ENCODE results near the gene RTN4IP1. TPM values are rescaled to one million over a fixed set of nuclear protein-coding genes. Genes with fewer than 3 reads are reported as not detected.
A peak's percentile ranks its signal among the peaks of the same experiment; 100 is the strongest.

RTN4IP1 gene
- total and polyA plus RNA-seq, 10 of the 15 experiments (the other 5 are each of a cell fraction or from before 2014, with no cell fraction given), result 8.2 to 17.0 (median 9.8) TPM

DNA sequence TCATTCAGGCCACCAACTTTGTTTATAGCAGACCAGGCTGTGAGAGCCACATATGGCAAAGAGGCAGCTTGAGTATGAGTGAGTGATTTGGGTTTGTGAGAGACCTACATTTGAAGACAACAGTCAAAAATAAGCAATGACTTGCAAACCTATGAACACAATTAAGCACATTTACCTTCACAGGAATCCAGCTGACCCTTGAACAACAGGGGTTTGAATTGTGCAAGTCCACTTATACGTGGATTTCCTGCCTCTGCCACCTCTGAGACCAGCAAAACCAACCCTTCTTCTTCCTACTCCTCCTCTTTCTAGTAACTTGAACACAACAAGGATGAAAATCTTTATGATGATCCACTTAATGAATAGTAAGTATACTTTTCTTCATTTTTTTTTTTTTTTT, 10.1 kb downstream of the RTN4IP1 start:
- TF ChIP-seq GABPA (IDR thresholded peaks at IDR 0.05; ENCODE audit: low read depth), result no peak
- no peak for TF ChIP-seq STAT3 (IDR thresholded peaks at IDR 0.05; ENCODE audit: low read depth, low read length)
- TF ChIP-seq ZSCAN29 (IDR thresholded peaks at IDR 0.05), result no peak
- TF ChIP-seq CHD2 (IDR thresholded peaks at IDR 0.05; ENCODE audit: borderline replicate concordance, low read depth, low read length), result no peak
- TF ChIP-seq WRNIP1 (IDR thresholded peaks at IDR 0.05; ENCODE audit: borderline replicate concordance, low read depth, low read length), result no peak
- TF ChIP-seq, protein P1, sequence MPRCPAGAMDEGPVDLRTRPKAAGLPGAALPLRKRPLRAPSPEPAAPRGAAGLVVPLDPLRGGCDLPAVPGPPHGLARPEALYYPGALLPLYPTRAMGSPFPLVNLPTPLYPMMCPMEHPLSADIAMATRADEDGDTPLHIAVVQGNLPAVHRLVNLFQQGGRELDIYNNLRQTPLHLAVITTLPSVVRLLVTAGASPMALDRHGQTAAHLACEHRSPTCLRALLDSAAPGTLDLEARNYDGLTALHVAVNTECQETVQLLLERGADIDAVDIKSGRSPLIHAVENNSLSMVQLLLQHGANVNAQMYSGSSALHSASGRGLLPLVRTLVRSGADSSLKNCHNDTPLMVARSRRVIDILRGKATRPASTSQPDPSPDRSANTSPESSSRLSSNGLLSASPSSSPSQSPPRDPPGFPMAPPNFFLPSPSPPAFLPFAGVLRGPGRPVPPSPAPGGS (IDR thresholded peaks at IDR 0.05; ENCODE audit: borderline replicate concordance, insufficient read depth, low read depth, low read length, poor library complexity, severe bottlenecking), result peak; percentile 30
- no peak for TF ChIP-seq SUZ12 (IDR thresholded peaks at IDR 0.05; ENCODE audit: unreplicated experiment)
- no peak for TF ChIP-seq EGR1 (IDR thresholded peaks at IDR 0.05; ENCODE audit: borderline replicate concordance in 1 of 2, low read depth in 2 of 2, low read length in 2 of 2)
- Histone ChIP-seq H3K4me1 (ENCODE audit: control insufficient read depth, insufficient read depth, low read length) (0 out of 2 replicates have a peak, but pooled peaks cover 4% of the 10 kb centered on the region), H3K27me3 (replicated peaks in 1 of 2; ENCODE audit: control insufficient read depth in 2 of 2, insufficient read depth in 2 of 2, low read length in 1 of 2) (no peaks in the 10 kb centered on the region), H3K4me2 (ENCODE audit: control insufficient read depth, insufficient read depth) (no peak overlapping the region), H3K79me2 (ENCODE audit: control insufficient read depth, insufficient read depth, low read length) (no peaks in the 10 kb centered on the region), H3K4me3 (no peak overlapping the region), H3K36me3 (ENCODE audit: control insufficient read depth in 2 of 2, insufficient read depth in 2 of 2, low read length in 1 of 2) (0 out of 4 replicates have a peak, but pooled peaks cover 0 to 6% of the 10 kb centered on the region in 2 experiments), H3K9me3 (replicated peaks; ENCODE audit: control insufficient read depth, insufficient read depth, low read length) (no peaks in the 10 kb centered on the region), H4K20me1 (ENCODE audit: control insufficient read depth, insufficient read depth) (no peaks in the 10 kb centered on the region), H3K27ac (ENCODE audit: control insufficient read depth, insufficient read depth) (no peak overlapping the region), H2AFZ (ENCODE audit: control insufficient read depth, low read depth, low read length) (no peak overlapping the region), H3K9ac (ENCODE audit: control insufficient read depth, insufficient read depth, low read length) (no peak overlapping the region)
- in situ Hi-C loops (cut with MboI) (no loop called here), intact Hi-C loops (cut with micrococcal nuclease; ENCODE audit: unreplicated experiment) (no loop called here)
- FAIRE-seq (no peak), DNase-seq (ENCODE audit: low read depth, low spot score) (no peak), ATAC-seq (no peak)
- SMC1A ChIA-PET (ENCODE audit: uncharacterized antibody, unreplicated experiment), result interaction anchor here (0.5 to 2.9 kb wide), 4 partner anchors 9 to 948 kb away, joined by 3 to 12 read pairs (median 4); partner anchors contain the start of genes QRSL1 and RTN4IP1
- RAD21 ChIA-PET (ENCODE audit: unreplicated experiment), result interaction anchor here (1.6 kb wide), 1 partner anchor 48 kb away, joined by 3 read pairs; no protein-coding TSS in a partner anchor
- no TSS peak for BruUV-seq (replicated peaks)
- WGBS (ENCODE audit: insufficient coverage, insufficient replicate concordance, low lambda C conversion rate, missing lambda C conversion rate), result 94% methylated on average over 1 of the region's 1 CpG
- CTCF ChIA-PET, result interaction anchor here (0.8 to 2.6 kb wide), 7 partner anchors 9 to 378 kb away, joined by 3 to 13 read pairs (median 6); no protein-coding TSS in a partner anchor
- POLR2A ChIA-PET, result interaction anchor here (1.2 to 1.3 kb wide), 2 partner anchors 9 to 10 kb away, joined by 3 to 4 read pairs; partner anchors contain the start of genes QRSL1 and RTN4IP1

Measured in GM12878 (cell line).